HG02943 (cell line): ENCODE data around the gene BCAS1.

Source experiments
- ATAC-seq: cut with Tn5 transposase; IDR thresholded peaks from one replicate; pipeline ENCODE4 v1.9.1; 2021; ENCODE audit warnings: mild to moderate bottlenecking, low read depth, moderate library complexity; ENCODE audit not compliant: unreplicated experiment

BCAS1 gene

GRCh38 chr20:53898556-53898931 is 171.8 kb downstream of the BCAS1 start:
- ATAC-seq = no peak

- no peak for ATAC-seq
Observed at GRCh38 chr20:53897884-53898555, 172.4 kb downstream of the BCAS1 start.

- no peak for ATAC-seq
Observed at GRCh38 chr20:53896647-53897046, 173.7 kb downstream of the BCAS1 start.

- no peak for ATAC-seq
Observed at GRCh38 chr20:53896041-53896440, 174.4 kb downstream of the BCAS1 start.

GRCh38 chr20:53895385-53895755 is 175.0 kb downstream of the BCAS1 start:
- ATAC-seq = no peak

- no peak for ATAC-seq
Observed at GRCh38 chr20:53894707-53895384, 175.5 kb downstream of the BCAS1 start.
